AML-193 (cell line): ENCODE results near the gene ATL2.
"Not testable (repeated sequence)": the region's sequence is repeated elsewhere in the genome, so short reads cannot be mapped to it uniquely, and the experiment has no call there.

Source experiments
- DNase-seq, 2 experiments: peaks; one replicate each; lab custom pipeline; 2025; lab: John Stamatoyannopoulos, UW

The ATL2 gene

GRCh38 chr2:38327580-38327979 lies 49.5 kb downstream of the ATL2 start:
- DNase-seq, result no peak

- no peak for DNase-seq
These were observed 53.5 kb downstream of the ATL2 start for GRCh38 chr2:38323623-38324022.

- DNase-seq, result no peak
These were observed 54.7 kb downstream of the ATL2 start for GRCh38 chr2:38322224-38322914.

GRCh38 chr2:38319240-38319639 lies 57.8 kb downstream of the ATL2 start:
- DNase-seq, result not testable (repeated sequence)

- DNase-seq, result no peak
These were observed 59.3 kb downstream of the ATL2 start for GRCh38 chr2:38317725-38318124.

GRCh38 chr2:38315707-38316333 lies 61.3 kb downstream of the ATL2 start:
- peak; percentile 34 to 36 for DNase-seq

- DNase-seq, result no peak
These were observed 68.3 kb downstream of the ATL2 start for GRCh38 chr2:38308821-38309220.

GRCh38 chr2:38301969-38302702 lies 74.9 kb downstream of the ATL2 start:
- DNase-seq, result no peak

GRCh38 chr2:38301340-38301968 lies 75.6 kb downstream of the ATL2 start:
- DNase-seq, result no peak

- DNase-seq, result no peak
These were observed 78.5 kb downstream of the ATL2 start for GRCh38 chr2:38298539-38298938.

- no peak for DNase-seq
These were observed 80.8 kb downstream of the ATL2 start for GRCh38 chr2:38296197-38296780.

- no peak for DNase-seq
These were observed 82.5 kb downstream of the ATL2 start for GRCh38 chr2:38294597-38294996.

GRCh38 chr2:38293152-38293865 lies 83.8 kb downstream of the ATL2 start:
- DNase-seq, result no peak

- no peak for DNase-seq
These were observed 86.7 kb downstream of the ATL2 start for GRCh38 chr2:38290332-38290731.

GRCh38 chr2:38284971-38285370 lies 92.1 kb downstream of the ATL2 start:
- no peak for DNase-seq

- no peak for DNase-seq
These were observed 95.9 kb downstream of the ATL2 start for GRCh38 chr2:38281095-38281742.

- DNase-seq, result no peak
These were observed 97.9 kb downstream of the ATL2 start for GRCh38 chr2:38279201-38279600.

- DNase-seq, result not testable (repeated sequence)
These were observed 99.0 kb downstream of the ATL2 start for GRCh38 chr2:38278117-38278438.

GRCh38 chr2:38277245-38278116 lies 99.6 kb downstream of the ATL2 start:
- DNase-seq, result no peak
